HG03039 (cell line): ENCODE results near the gene GNAS.

Source experiments
- ATAC-seq: cut with Tn5 transposase; IDR thresholded peaks from one replicate; pipeline ENCODE4 v1.9.1; 2021; ENCODE audit warnings: mild to moderate bottlenecking, moderate library complexity; ENCODE audit not compliant: unreplicated experiment

Gene GNAS

GRCh38 chr20:58878399-58878798 lies 25.9 kb downstream of the GNAS start:
- ATAC-seq = no peak

DNA sequence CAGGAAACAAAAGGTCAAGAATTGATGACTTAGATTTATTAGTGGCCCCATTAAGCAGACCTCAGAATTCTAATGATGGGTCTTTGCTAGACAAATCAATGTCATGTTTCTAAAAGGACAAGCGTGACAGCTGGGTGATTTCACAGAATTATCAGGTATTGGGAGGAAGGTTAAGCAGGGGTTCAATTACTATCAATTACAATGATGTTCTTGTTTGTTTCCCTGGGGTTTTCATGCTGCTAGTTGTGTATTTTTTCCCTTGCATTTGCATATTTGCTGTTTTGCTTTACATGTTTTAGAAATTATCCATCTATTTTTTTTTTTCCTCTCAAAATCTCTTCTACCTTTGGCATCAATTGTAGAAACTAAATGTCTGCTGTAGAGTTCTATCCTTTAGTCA lies 27.9 kb downstream of the GNAS start:
- no peak for ATAC-seq

DNA sequence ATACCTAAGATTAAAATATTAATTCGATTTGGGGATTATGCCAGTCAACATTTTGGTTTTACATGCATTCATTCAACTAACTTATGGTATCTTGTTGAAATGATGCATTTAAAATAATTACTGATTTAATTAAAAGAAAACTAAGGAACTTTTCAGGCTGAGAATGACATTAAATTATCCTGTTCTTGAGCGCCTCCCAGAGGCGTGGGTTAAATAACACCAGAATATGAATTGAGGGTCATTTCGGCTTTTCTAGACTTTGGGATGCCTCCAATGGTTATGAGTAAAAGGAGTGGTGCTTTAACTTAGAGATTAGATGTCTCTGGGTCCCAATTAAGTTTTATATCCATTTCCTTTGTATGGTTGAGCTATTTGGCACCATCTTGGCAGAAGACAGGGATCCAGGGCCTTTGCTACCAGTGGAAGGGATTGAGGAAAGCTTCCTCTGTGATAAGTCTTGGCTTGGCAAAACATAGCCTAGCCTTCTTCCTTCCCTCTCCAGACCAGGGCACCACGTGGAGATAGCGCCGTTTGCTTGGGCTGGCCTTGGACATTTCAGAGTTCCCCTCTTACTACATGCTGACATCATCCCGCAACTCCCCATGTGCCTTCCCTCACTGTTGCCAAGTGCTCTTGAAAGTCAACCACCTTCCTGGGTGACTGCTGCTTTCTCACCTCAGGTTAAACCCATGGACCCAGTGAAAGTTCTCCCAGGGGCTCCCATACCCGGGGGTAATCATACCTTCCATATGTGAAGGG lies 28.7 kb downstream of the GNAS start:
- ATAC-seq = no peak

GRCh38 chr20:58882704-58883089 lies 30.2 kb downstream of the GNAS start:
- ATAC-seq = no peak

DNA sequence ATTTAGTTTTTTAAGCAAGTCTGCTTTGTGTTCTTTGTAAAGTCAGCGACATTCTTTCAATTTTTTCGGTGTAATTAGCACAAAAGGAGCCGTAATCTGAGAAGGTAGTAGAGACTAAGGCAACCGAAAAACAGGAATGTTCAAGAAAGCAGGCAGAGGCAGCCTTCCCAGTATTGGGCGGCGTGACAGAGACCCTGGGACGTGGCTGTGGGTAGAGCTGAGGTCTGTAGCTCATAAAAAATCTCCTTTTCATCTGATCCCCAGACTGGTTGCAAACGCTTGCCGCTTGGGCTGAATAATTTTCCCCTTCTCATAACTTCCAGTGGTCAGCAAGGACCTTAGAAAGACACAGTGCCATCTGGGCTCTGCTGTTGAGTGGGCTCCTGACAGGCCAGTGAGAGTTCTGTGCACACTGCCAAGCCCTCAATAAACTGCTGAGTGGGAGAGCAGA lies 30.8 kb downstream of the GNAS start:
- ATAC-seq = no peak

DNA sequence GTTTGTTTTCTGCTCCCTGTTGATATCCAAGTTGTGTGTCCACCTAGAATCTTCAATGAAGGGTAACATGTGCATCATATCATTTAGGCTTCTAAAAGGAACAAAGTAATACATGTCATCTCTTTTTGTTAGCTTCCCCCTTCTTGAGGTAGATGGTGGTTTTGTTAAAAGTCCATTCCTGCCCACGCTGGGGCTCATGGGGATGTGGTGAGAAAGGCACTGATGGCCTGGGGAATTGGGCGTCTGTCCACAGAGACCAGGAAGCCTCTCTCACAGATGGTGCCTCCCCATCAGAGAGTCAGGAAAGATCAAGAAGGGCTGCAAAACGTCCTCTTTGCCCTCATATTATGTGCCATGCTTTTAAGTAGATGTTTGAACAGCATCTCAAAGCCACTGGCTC lies 32.5 kb downstream of the GNAS start:
- ATAC-seq = no peak

- ATAC-seq = no peak
Measured at GRCh38 chr20:58886546-58886945, 34.0 kb downstream of the GNAS start.

- no peak for ATAC-seq
Measured at GRCh38 chr20:58888103-58888502, 35.6 kb downstream of the GNAS start.

GRCh38 chr20:58888521-58889333 lies 36.2 kb downstream of the GNAS start:
- ATAC-seq = no peak

DNA sequence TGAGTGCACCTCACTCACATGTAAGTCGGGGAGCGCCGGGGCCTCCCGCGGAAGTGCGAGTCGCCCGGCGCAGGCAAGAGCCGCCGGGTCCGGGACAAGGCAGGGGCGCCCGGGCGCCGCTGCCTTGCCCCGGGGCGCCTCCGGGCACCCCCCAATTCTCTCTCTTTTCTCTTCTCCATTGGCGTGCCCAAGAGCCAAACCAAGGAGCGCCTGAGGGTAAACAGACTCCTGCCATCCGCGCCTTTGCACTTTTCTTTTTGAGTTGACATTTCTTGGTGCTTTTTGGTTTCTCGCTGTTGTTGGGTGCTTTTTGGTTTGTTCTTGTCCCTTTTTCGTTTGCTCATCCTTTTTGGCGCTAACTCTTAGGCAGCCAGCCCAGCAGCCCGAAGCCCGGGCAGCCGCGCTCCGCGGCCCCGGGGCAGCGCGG lies 36.8 kb downstream of the GNAS start:
- no peak for ATAC-seq

DNA sequence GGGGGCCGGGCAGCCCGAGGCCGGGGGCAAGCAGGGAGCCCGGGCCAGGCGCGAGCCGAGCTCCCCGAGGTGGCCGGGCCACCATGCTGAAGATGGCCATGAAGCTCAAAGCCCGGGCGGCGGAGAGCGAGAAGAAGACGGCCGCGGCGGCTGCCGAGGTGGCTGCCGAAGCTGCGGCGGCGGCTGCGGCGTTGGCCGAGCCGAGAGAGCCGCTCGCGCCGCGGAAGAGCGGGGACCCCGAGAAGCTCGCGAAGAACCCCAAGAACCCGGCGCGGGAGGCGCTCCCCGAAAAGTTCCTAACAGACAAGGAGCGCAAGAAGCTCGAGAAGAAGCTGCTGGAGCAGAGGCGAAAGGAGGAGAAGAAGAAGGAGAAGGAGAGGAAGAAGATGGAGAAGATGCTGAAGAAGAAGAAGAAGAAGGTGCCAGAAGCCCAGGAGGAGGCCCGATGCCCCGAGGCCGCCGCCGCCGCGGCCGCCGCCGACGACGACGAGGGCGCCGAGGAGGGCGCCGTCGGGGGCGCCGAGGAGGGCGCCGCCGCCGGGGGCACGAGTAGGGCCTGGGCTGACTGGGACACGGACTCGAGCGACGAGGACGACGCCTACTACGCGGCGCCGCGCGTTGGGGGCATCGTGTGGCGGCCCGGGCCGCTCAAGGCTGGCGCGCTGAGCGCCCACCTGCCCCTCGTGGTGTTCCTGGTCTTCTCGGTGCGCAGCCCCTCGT lies 37.4 kb downstream of the GNAS start:
- ATAC-seq = no peak

DNA sequence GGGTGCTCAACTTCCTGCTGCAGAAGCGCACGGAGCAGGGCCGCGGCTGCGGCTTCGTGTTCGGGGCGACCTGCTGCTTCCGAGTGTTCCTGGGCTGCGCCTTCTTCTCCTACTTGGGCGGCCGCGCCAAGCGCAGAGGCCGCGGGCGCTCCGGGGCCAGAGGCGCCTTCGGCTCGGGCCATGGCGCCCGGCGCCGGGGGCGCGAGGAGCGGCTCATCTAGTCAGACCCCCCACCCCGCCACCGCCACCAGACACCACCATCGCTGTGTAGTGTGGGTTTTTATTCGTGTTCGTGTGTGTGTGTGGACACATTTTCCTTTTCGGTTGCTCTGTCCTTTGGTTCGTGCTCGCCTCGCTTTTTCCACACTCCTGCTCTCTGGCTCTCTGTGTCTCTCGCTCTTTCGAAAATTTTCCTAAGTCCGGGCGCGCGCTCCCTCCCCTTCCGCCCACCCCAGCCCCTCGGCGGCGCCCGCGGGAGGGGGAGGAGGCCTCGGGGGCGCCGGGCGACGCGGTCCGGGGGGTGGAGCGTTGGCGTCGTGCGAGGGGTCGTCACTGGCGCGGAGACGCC lies 38.1 kb downstream of the GNAS start:
- ATAC-seq = peak; percentile 23

DNA sequence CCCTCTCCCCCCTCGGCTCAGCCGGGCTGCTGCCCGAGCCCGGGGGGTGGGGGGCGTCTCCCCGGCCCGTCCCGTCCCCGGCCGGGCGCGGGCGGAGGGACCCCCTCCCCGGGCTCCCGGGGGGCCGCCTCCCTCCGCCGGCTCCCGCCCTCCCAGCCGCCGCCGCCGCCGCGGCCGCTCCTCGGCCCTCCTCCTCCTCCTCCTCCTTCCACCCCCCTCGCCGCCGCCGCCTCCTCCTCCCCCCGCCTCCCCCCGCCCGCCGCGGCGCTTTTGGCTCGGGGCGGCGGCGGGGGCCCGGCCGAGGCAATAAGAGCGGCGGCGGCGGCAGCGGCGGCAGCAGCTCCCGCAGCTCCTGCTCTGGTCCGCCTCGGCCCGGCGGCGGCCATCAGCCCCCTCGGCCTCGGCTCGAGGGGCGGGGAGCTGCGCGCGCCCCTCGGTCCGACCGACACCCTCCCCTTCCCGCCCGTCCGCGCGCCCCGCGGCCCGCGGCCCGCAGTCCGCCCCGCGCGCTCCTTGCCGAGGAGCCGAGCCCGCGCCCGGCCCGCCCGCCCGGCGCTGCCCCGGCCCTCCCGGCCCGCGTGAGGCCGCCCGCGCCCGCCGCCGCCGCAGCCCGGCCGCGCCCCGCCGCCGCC lies 38.7 kb downstream of the GNAS start:
- peak; percentile 28 for ATAC-seq

- peak; percentile 6 for ATAC-seq
Measured at GRCh38 chr20:58891718-58892140, 39.2 kb downstream of the GNAS start.

DNA sequence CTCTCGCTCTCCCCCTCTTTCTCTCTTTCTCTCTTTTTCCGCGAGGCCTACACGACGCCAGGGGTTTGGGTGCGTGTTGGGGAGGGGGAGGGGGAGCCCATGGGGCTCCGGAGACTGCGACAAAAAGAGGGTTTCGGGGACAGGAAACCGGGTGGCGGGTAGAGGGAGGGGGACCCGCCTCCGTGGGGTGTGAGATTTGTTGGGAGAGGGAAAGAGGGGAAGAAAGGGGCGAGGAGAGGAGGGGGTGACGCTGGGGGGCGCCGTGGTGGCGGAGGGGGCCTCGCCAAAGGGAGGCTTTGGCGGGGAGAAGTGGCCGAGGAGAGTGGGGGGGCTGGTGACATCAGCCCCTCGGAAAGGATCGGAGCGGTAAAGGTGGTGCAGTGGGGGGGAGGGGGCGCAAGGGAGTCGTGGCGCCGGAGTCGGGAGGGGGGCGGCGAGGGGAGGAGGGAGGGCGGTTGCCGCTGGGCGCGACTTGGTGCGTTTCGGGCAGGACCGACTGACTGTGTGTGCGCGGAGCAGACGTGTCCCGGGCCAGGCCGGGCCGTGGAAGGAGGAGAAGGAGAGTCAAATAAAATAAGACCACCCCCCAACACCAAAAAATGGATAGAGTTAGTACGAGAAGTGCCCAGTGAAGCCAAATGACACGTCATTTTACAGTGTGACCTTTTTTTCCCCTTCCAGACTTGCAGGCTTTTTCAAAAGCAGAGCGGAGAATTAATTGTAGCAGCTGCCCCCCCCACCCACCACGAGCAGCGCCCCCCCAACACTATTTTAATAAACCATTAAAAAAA lies 39.8 kb downstream of the GNAS start:
- peak; percentile 10 for ATAC-seq

DNA sequence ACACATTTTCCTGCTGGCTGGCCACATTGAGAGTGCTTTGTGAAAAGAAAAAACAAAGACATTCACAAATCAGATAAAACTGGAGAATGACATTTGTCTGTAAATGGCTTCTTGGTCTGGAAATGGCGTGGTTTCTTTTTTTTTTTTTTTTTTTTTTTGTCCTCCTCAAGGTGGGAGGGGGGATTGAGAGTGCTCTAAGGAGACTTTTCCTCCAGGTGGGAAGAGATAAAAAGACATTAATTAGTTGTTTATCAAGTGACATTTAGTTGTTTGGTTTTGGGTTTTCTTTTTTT lies 40.4 kb downstream of the GNAS start:
- no peak for ATAC-seq

- no peak for ATAC-seq
Measured at GRCh38 chr20:58893355-58894120, 41.0 kb downstream of the GNAS start.

- no peak for ATAC-seq
Measured at GRCh38 chr20:58894652-58895447, 42.3 kb downstream of the GNAS start.
